ENCODE results near the gene DDAH2.

DNA sequence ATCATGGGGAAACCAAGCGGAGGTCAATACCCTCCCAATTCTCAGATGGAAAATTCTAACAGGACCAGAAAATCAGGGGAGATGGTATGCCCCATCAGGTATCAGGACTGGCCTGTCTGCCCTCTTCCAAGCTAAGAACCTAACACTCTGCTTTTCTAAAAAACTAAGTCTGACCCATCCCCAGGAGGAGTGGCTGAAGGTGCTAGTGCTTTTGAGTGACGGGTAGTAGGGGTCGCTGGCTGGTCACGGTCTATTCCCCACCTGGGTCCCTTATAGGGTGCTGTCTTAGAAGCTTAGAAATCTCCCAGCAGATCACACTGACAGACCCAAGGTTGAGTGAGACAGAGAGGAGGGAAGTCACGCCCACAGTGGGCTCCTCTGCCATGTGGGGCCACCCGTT, 35.6 kb downstream of the DDAH2 start:
- TF ChIP-seq, protein P1, sequence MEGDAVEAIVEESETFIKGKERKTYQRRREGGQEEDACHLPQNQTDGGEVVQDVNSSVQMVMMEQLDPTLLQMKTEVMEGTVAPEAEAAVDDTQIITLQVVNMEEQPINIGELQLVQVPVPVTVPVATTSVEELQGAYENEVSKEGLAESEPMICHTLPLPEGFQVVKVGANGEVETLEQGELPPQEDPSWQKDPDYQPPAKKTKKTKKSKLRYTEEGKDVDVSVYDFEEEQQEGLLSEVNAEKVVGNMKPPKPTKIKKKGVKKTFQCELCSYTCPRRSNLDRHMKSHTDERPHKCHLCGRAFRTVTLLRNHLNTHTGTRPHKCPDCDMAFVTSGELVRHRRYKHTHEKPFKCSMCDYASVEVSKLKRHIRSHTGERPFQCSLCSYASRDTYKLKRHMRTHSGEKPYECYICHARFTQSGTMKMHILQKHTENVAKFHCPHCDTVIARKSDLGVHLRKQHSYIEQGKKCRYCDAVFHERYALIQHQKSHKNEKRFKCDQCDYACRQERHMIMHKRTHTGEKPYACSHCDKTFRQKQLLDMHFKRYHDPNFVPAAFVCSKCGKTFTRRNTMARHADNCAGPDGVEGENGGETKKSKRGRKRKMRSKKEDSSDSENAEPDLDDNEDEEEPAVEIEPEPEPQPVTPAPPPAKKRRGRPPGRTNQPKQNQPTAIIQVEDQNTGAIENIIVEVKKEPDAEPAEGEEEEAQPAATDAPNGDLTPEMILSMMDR (IDR thresholded peaks at IDR 0.05), result no peak
- no peak for TF ChIP-seq POLR2A (IDR thresholded peaks at IDR 0.05)

Measured in prostate gland (tissue), 2 donors.